Measurements from ENCODE around the gene ANKRD55. TPM values are rescaled to one million over a fixed set of nuclear protein-coding genes. Genes with fewer than 3 reads are reported as not detected.
A peak's percentile ranks its signal among the peaks of the same experiment; 100 is the strongest.

ANKRD55 gene
- total RNA-seq, 1 experiment from 2014 or later: not detected

DNA sequence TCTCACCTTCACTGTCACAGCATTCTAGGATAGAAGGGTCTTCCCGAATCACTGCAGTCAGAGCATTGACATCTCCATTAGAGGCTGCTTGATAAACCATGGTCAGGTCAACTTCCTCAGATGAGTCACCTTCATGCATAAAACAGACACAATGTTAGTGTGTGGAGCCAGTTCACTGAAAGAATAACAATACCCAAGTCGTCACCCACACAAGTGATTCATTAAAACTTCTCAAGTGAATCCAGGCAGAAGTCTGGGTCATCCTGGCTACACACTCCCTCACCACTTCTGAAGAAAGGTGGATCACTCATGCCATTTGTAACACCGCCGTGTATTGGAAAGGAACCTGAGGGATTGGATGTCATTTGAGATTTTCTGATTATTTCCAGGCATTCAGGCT lies 49.6 kb downstream of the ANKRD55 start:
- no peaks in the 10 kb centered on the region for H3K9me3 ChIP-seq (replicated peaks)
- H3K27me3 ChIP-seq (replicated peaks): no peaks in the 10 kb centered on the region
- H3K4me3 ChIP-seq: no peak overlapping the region
- peak overlapping the region; percentile 8; the same call in 1 of the 2 replicates for H3K27ac ChIP-seq
- H3K4me1 ChIP-seq (replicated peaks): peaks cover 32% of the 10 kb centered on the region
- DNase-seq (ENCODE audit: low read depth in 1 of 2, low spot score in 2 of 2): peak; percentile 61 to 77
- H3K36me3 ChIP-seq: no peaks in the 10 kb centered on the region

DNA sequence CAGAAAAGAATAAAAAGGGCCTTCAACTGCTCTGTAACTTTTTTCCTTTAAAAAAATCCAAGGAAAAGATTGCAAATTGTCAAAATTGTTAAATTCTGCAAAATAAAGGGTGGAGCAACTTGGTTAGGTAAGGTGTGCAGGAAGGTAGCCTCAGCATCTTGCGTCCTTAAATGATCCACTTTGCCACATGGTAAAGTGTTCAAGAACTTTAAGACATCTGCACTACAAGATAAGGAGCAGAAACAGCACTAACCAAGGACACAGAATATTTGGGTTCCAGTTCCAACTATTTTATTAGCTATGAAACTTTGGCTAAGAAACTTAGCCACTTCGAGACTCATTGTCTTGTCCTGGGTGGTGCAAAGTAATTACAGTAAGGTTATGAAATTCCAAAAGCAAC lies 53.7 kb downstream of the ANKRD55 start:
- H3K4me1 ChIP-seq (replicated peaks): peaks cover 31% of the 10 kb centered on the region
- H3K4me3 ChIP-seq: no peak overlapping the region
- H3K9me3 ChIP-seq (replicated peaks): no peaks in the 10 kb centered on the region
- H3K27me3 ChIP-seq (replicated peaks): no peaks in the 10 kb centered on the region
- DNase-seq (ENCODE audit: low read depth in 1 of 2, low spot score in 2 of 2): no peak
- H3K36me3 ChIP-seq: no peaks in the 10 kb centered on the region
- no peak overlapping the region for H3K27ac ChIP-seq

DNA sequence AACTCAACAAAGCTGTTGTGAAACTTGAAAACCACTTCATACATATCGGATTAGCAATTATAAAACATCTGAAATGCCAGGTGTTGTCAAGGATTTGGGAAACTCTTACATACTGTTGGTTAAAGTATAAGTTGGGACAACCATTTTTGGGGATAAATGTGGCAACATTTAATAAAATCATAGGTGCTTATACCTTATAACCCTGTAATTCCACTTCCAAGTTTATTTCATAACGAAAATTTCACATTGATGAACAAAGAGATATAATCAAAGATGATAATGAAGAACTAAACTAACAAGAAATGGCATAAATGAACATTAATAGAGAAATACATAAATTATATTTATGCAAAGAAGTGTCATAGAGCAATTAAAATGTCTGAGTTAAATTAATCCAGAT lies 54.3 kb downstream of the ANKRD55 start:
- no peak for DNase-seq (ENCODE audit: low read depth in 1 of 2, low spot score in 2 of 2)
- no peaks in the 10 kb centered on the region for H3K27me3 ChIP-seq (replicated peaks)
- H3K4me1 ChIP-seq (replicated peaks): peaks cover 25% of the 10 kb centered on the region
- H3K9me3 ChIP-seq (replicated peaks): no peaks in the 10 kb centered on the region
- H3K4me3 ChIP-seq: no peak overlapping the region
- H3K36me3 ChIP-seq: no peaks in the 10 kb centered on the region
- H3K27ac ChIP-seq: no peak overlapping the region

DNA sequence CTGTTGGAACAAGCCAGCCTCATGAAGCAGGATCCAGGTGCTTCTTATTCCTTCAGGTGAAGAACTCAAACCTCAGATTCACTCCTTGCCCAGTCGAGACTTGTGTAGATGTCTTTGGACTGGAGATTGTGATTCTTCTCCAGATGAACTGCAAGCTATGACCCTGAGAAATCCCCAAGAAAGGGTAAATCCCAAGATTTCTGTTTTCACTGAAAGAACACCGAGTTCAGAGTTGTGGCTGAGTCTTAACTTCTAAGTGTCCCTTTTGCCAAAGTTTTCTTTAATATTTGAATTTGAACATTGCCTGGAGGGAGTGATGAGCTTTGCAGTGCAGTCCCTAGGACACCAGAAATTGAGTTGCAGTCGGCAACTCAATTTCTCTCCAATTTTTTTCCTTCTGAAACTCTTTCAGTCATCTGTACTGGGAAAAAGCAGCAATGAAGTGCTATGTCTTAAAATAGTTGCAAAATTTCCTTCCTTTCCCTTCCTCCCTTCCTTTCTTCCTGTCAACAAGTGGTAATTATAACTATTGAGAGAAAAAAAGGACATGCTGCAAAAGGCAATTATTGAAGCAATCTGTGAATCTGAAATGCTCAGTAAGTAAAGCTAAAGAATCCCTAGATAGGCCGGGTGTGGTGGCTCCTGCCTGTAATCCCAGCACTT lies 56.1 kb downstream of the ANKRD55 start:
- no peaks in the 10 kb centered on the region for H3K9me3 ChIP-seq (replicated peaks)
- no peak for DNase-seq (ENCODE audit: low read depth in 1 of 2, low spot score in 2 of 2)
- H3K4me3 ChIP-seq: no peak overlapping the region
- no peak overlapping the region for H3K27ac ChIP-seq
- no peaks in the 10 kb centered on the region for H3K27me3 ChIP-seq (replicated peaks)
- peaks cover 14% of the 10 kb centered on the region for H3K4me1 ChIP-seq (replicated peaks)
- no peaks in the 10 kb centered on the region for H3K36me3 ChIP-seq

DNA sequence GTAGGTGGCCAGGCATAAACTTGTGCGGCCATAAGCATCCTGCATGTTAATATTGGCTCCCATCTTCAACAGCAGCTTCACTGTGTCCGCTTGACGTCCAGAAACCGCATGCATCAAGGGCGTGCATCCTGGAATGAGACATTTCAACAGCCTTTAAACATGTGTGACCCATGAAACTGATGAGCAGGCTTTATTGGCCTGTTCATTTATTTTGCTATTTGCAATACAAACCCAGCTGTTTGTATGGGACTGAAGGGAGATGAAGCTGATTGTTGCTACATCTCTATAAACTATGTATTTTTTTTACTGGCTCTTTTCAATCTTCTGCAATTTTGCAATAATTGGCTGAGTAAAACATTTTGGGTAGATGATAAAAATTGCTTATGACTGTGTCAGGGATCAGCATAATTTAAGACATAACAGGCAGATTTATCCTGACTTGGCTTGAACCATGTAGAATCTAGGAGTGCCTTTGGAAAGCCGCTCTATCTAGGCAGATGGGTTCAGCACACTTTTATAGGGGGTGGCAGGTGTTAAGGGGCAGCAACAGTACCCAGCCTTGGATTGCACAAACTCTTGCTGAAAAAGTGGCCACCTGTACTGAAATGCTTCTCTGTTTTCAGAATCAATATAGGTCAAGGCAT lies 56.9 kb downstream of the ANKRD55 start:
- H3K27me3 ChIP-seq (replicated peaks): no peaks in the 10 kb centered on the region
- DNase-seq (ENCODE audit: low read depth in 1 of 2, low spot score in 2 of 2): no peak
- peaks cover 14% of the 10 kb centered on the region for H3K4me1 ChIP-seq (replicated peaks)
- H3K27ac ChIP-seq: no peak overlapping the region
- H3K9me3 ChIP-seq (replicated peaks): no peaks in the 10 kb centered on the region
- H3K36me3 ChIP-seq: no peaks in the 10 kb centered on the region
- no peak overlapping the region for H3K4me3 ChIP-seq

DNA sequence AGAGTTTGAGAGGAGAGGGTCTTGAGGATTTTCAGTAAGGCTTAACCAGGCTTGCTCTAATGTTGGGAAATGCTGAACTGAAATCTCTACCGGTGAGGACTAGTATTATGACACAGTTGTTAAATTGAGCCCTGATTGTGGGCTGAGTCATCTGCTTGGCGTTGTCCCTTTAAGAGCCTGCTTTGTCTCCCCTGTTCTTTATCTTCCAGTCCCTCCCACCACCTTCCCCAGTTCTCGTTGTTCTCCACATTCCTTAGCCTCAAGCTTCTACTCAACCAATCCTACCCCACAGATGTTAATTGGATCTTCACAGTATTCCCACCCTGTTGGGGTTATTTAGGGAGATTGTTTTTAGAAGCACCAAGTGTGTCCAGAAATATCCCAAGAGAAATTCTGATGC lies 57.6 kb downstream of the ANKRD55 start:
- Histone ChIP-seq H3K9me3 (replicated peaks) (no peaks in the 10 kb centered on the region), H3K27me3 (replicated peaks) (no peaks in the 10 kb centered on the region), H3K4me3 (no peak overlapping the region), H3K4me1 (replicated peaks) (peaks cover 14% of the 10 kb centered on the region), H3K27ac (peak overlapping the region; percentile 38), H3K36me3 (no peaks in the 10 kb centered on the region)
- peak; percentile 50 to 57 for DNase-seq (ENCODE audit: low read depth in 1 of 2, low spot score in 2 of 2)

DNA sequence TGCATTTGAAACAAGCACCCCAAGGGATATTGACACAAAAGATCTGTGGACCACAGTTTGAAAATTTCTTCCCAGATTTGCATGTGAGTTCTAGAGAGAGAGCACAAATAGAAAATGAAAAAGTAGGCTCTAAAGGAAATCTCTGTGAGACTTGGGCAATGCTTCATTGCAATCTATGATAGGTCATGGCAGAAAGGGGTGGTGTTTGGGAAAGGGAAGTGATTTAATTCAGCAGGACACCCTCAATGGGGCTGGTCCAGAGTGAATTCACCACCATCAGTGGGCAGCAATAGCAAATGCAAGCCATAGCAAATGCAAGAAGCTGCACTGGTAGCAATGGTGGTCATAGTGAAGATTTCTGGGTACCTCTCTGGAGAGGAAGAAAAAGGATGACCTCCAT lies 58.1 kb downstream of the ANKRD55 start:
- no peak for DNase-seq (ENCODE audit: low read depth in 1 of 2, low spot score in 2 of 2)
- Histone ChIP-seq H3K36me3 (no peaks in the 10 kb centered on the region), H3K27me3 (replicated peaks) (no peaks in the 10 kb centered on the region), H3K9me3 (replicated peaks) (no peaks in the 10 kb centered on the region), H3K27ac (peak overlapping the region; percentile 38; the same call in 1 of the 2 replicates), H3K4me1 (replicated peaks) (peaks cover 16% of the 10 kb centered on the region), H3K4me3 (no peak overlapping the region)

DNA sequence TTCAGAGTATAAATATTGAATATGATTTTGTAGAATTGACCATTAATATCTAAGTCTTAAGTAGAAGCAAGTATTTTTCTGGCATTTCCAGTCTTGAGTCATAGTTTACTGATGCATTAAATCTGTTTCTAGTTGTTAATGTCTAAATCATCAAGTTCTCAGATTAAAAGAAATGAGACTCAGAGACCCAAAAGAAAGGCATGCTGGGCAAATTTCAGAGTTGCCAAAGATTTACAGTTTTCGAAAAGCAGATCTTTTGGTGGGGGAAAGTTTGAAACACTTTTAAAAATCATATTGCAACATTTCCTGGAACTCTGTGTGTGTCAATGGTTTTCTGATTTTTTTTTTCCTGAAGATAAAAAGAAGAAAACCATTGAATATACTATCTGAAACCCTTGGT lies 60.9 kb downstream of the ANKRD55 start:
- no peak for DNase-seq (ENCODE audit: low read depth in 1 of 2, low spot score in 2 of 2)

DNA sequence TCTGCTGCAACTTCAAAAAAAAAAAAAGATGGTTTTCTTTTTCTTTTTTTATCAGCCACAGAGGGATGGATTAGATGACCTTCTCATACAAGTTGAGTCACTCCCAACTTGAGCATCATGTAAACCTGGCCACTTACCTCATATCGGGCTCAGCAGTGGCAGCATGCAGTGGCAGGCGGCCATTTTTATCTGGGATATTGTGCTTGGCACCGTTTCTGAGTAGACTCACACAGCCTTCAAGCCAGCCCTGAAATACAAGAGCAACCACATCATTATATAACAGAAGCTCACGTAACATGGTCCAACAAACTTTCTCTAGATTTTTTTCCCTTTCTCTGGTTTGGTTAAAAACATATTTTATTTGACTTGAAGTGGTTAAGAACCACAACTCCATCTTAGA lies 62.6 kb downstream of the ANKRD55 start:
- no peak overlapping the region for H3K27ac ChIP-seq
- H3K9me3 ChIP-seq (replicated peaks): no peaks in the 10 kb centered on the region
- no peaks in the 10 kb centered on the region for H3K36me3 ChIP-seq
- H3K27me3 ChIP-seq (replicated peaks): no peaks in the 10 kb centered on the region
- H3K4me1 ChIP-seq (replicated peaks): peaks cover 49% of the 10 kb centered on the region
- H3K4me3 ChIP-seq: no peak overlapping the region
- no peak for DNase-seq (ENCODE audit: low read depth in 1 of 2, low spot score in 2 of 2)

More for the DNA sequence above, 60.9 kb downstream of the ANKRD55 start:
- H3K4me3 ChIP-seq: no peak overlapping the region
- H3K4me1 ChIP-seq (replicated peaks): peaks cover 42% of the 10 kb centered on the region
- no peaks in the 10 kb centered on the region for H3K9me3 ChIP-seq (replicated peaks)
- no peaks in the 10 kb centered on the region for H3K36me3 ChIP-seq
- no peak overlapping the region for H3K27ac ChIP-seq
- H3K27me3 ChIP-seq (replicated peaks): no peaks in the 10 kb centered on the region

DNA sequence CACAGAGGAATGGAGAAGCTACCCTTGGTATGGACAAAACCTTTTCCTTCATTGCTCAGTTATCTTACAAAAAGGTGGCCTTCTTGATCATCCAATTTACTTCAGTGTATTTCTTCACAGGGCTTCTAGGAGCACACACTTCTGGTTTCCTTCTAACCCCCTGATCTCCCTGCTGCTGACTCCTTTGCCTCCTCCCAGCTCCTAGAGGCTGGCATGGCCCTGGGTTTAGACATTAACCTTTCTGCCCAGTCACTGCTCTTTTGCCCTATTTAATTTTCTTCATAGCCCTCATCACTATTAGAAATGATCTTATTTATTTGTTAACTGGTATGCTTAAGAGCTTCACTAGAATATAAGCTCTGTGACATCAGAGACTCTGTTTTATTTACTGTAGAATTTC lies 63.2 kb downstream of the ANKRD55 start:
- H3K9me3 ChIP-seq (replicated peaks): no peaks in the 10 kb centered on the region
- no peak overlapping the region for H3K4me3 ChIP-seq
- no peaks in the 10 kb centered on the region for H3K36me3 ChIP-seq
- peaks cover 48% of the 10 kb centered on the region for H3K4me1 ChIP-seq (replicated peaks)
- peak overlapping the region; percentile 89 for H3K27ac ChIP-seq
- no peaks in the 10 kb centered on the region for H3K27me3 ChIP-seq (replicated peaks)
- no peak for DNase-seq (ENCODE audit: low read depth in 1 of 2, low spot score in 2 of 2)

DNA sequence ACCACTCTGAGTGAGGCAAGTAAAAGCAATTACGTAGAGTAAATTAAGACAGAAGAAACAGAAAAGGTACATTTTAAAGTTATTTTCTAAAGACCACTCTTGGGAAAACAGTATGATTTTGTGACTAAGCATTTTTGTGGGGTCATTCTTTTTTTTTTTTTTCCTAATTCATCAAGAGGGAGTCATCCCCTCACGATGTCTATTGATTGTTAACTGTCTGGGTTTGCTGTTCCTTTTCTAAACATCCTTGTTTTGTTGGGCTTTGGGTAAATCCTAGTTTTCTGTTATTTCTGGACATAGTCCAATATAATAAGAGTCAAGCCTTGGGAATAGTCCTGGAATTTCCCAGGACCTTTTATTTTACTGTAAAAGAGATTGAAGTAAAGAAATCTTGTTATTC lies 63.8 kb downstream of the ANKRD55 start:
- peaks cover 50% of the 10 kb centered on the region for H3K4me1 ChIP-seq (replicated peaks)
- no peaks in the 10 kb centered on the region for H3K9me3 ChIP-seq (replicated peaks)
- H3K27ac ChIP-seq: peak overlapping the region; percentile 89
- H3K4me3 ChIP-seq: no peak overlapping the region
- no peaks in the 10 kb centered on the region for H3K27me3 ChIP-seq (replicated peaks)
- peak in 1 of 2 experiments; percentile 82 for DNase-seq (ENCODE audit: low read depth in 1 of 2, low spot score in 2 of 2)
- H3K36me3 ChIP-seq: no peaks in the 10 kb centered on the region

DNA sequence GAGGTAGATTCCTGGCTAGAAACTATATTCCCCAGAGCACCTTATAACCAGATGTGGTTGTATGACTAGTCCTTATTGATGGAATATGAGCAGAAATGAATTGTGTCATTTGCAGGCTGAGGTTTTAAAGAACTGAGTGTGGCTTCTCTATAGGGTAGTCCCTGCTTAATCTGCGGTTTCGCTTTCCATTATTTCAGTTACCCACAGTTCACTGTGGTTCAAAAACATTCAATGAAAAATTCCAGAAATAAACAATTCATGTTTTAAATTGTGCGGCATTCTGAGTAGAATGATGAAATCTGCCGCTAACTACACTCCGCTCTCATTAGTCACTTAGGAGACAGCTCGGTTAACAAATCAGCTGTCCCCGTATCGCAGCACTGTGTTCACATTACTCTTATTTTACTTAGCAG lies 65.1 kb downstream of the ANKRD55 start:
- peak overlapping the region; percentile 89 for H3K27ac ChIP-seq
- H3K4me1 ChIP-seq (replicated peaks): peaks cover 50% of the 10 kb centered on the region
- no peaks in the 10 kb centered on the region for H3K9me3 ChIP-seq (replicated peaks)
- DNase-seq (ENCODE audit: low read depth in 1 of 2, low spot score in 2 of 2): peak; percentile 75 to 93
- H3K4me3 ChIP-seq: 0 out of 2 replicates have a peak overlapping the region, but pooled peaks have one; percentile 0
- H3K36me3 ChIP-seq: no peaks in the 10 kb centered on the region
- no peaks in the 10 kb centered on the region for H3K27me3 ChIP-seq (replicated peaks)

DNA sequence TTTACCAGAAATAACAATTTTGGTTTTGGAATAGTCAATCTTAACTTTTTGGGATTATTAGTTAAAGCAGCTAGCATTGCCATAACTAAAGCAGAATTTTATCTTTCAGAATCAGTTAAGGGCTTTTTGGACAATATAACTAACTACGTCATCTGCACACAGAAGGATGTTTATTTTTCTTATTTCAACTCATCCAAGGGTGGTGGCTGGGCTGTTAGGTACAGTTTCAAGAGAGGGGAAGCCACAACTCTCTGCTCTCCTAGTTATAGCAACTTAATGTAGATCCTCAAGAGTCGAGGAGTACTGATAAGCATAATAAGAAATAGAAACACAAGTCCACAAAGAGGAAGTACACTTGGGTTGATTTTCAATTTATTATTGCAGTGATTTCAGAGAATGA lies 65.6 kb downstream of the ANKRD55 start:
- no peaks in the 10 kb centered on the region for H3K9me3 ChIP-seq (replicated peaks)
- peak; percentile 56 to 82 for DNase-seq (ENCODE audit: low read depth in 1 of 2, low spot score in 2 of 2)
- no peak overlapping the region for H3K4me3 ChIP-seq
- peaks cover 50% of the 10 kb centered on the region for H3K4me1 ChIP-seq (replicated peaks)
- H3K36me3 ChIP-seq: no peaks in the 10 kb centered on the region
- H3K27me3 ChIP-seq (replicated peaks): no peaks in the 10 kb centered on the region
- H3K27ac ChIP-seq: peak overlapping the region; percentile 89

DNA sequence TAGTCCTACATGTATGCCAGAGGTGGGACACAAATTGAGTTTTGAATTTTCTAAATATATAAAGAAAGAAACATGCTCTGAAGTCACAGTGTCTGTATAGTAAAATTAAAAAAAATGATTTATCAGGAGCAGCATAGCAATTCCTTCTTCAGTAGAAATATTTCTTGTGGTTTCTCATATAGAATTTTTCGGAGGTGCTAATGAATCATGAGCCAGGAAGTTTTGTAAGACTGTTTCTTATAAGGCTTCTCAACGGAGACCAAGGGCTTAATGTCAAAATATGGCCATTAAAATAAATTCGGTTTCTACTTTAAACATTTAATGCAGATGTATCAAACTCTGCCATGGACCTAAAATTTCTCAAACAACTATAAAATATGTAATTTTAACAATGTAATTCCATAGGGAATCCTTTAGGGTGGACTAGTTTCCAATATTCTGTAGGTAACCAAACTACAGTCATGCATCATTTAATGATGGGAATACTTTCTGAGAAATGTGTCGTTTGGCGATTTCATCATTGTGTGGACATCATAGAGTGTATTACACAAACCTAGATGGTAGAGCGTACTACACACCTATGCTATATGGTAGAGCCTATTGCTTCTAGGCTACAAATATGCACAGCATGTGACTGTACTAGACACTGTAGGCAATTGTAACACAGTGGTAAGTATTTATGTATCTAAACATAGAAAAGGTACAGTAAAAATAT lies 66.3 kb downstream of the ANKRD55 start:
- Histone ChIP-seq H3K27ac (peak overlapping the region; percentile 89), H3K27me3 (replicated peaks) (no peaks in the 10 kb centered on the region), H3K9me3 (replicated peaks) (no peaks in the 10 kb centered on the region), H3K4me3 (no peak overlapping the region), H3K4me1 (replicated peaks) (peaks cover 56% of the 10 kb centered on the region), H3K36me3 (no peaks in the 10 kb centered on the region)
- no peak for DNase-seq (ENCODE audit: low read depth in 1 of 2, low spot score in 2 of 2)
